CD4-positive, alpha-beta T cell (primary cell): ENCODE results near the gene NFE2L2. TPM values are rescaled to one million over a fixed set of nuclear protein-coding genes. Genes with fewer than 3 reads are reported as not detected.
A peak's percentile ranks its signal among the peaks of the same experiment; 100 is the strongest.
"Not testable (repeated sequence)": the region's sequence is repeated elsewhere in the genome, so short reads cannot be mapped to it uniquely, and the experiment has no call there.

Experiments
- ATAC-seq: fragments of 200-7000 bp; cut with Tn5 transposase; one replicate; pipeline ENCODE4 v1.10.0; 2022; ENCODE audit warnings: mild to moderate bottlenecking; ENCODE audit not compliant: poor library complexity
- CTCF ChIA-PET: fragments of 350-600 bp; sonication (Branson Sonifier 250); formaldehyde crosslinking; loops from one replicate; lab custom pipeline; 2021; ENCODE audit warnings: antibody characterized with exemption, inconsistent platforms; lab: Charles Lee
- POLR2A ChIA-PET: fragments of 350-600 bp; sonication (Branson Sonifier 250); formaldehyde crosslinking; loops from one replicate; lab custom pipeline; 2021; ENCODE audit warnings: antibody characterized with exemption, inconsistent platforms; lab: Charles Lee
- DNase-seq, 14 experiments: peaks; one replicate each; pipeline ENCODE4 v3.0.0-alpha.2; 2013 to 2020; ENCODE audit warnings: mixed read lengths in 2 of 14
- H3K27ac ChIP-seq, 2 donors: one replicate each; pipeline versions ENCODE4 v1.5.1 to v1.7.0; 2013; ENCODE audit warnings: low read length in 2 of 2, low read depth in 1 of 2, mild to moderate bottlenecking in 1 of 2
- H3K27me3 ChIP-seq, 2 experiments: 1 replicate in 1 of 2; 2 replicates in 1 of 2; pipeline versions ENCODE4 v1.6.1 to v1.7.0; 2013; ENCODE audit warnings: low read length in 2 of 2, control low read depth in 1 of 2, mild to moderate bottlenecking in 1 of 2, moderate library complexity in 1 of 2; ENCODE audit not compliant: insufficient read depth in 2 of 2, control insufficient read depth in 1 of 2
- H3K36me3 ChIP-seq: one replicate; pipeline ENCODE4 v1.6.1; 2013; ENCODE audit warnings: low read length, control low read depth; ENCODE audit not compliant: insufficient read depth
- H3K4me1 ChIP-seq: one replicate; pipeline ENCODE4 v1.6.1; 2013; ENCODE audit warnings: low read length, control low read depth; ENCODE audit not compliant: insufficient read depth
- H3K4me3 ChIP-seq: one replicate; pipeline ENCODE4 v1.5.1; 2013; ENCODE audit warnings: mild to moderate bottlenecking, low read length, moderate library complexity
- H3K9me3 ChIP-seq, 2 experiments: 1 replicate in 1 of 2; 2 replicates in 1 of 2; pipeline versions ENCODE4 v1.6.1 to v1.7.0; 2013; ENCODE audit warnings: low read length in 2 of 2, mild to moderate bottlenecking in 2 of 2, control low read depth in 1 of 2, moderate library complexity in 1 of 2; ENCODE audit not compliant: control insufficient read depth in 1 of 2, insufficient read depth in 1 of 2
- H3K27ac Mint-ChIP-seq: one replicate; pipeline ENCODE4 v1.8.0; 2020; ENCODE audit warnings: mixed read lengths
- H3K27me3 Mint-ChIP-seq: one replicate; pipeline ENCODE4 v1.8.0; 2021; ENCODE audit warnings: mixed read lengths
- H3K36me3 Mint-ChIP-seq: one replicate; pipeline ENCODE4 v1.8.0; 2021; ENCODE audit warnings: low read depth, mixed read lengths
- H3K4me1 Mint-ChIP-seq: one replicate; pipeline ENCODE4 v1.8.0; 2021; ENCODE audit warnings: low read depth, mixed read lengths
- H3K4me3 Mint-ChIP-seq: one replicate; pipeline ENCODE4 v1.8.0; 2020; ENCODE audit warnings: mild to moderate bottlenecking, mixed read lengths
- H3K9me3 Mint-ChIP-seq: one replicate; pipeline ENCODE4 v1.8.0; 2020; ENCODE audit warnings: mixed read lengths
- CTCF ChIP-seq: fragments of 200-600 bp; IDR thresholded peaks from one replicate; pipeline ENCODE4 v1.8.0; 2022; ENCODE audit warnings: antibody characterized with exemption, mild to moderate bottlenecking
- intact Hi-C, 2 experiments: fragments of 100-400 bp; cut with DNase I in 1 of 2; cut with micrococcal nuclease in 1 of 2; formaldehyde crosslinking; loops; one replicate each; pipeline versions ENCODE4 v1.15.1 to v1.9.0; 2023 to 2025; cut with DNase I, micrococcal nuclease
- total RNA-seq, 174 experiments: library from RNA in 2 of 174; stranded (reverse) in 2 of 174; gene quantifications; one replicate each; pipeline ENCODE4 v1.2.3 and lab custom pipeline; 2021 to 2026

NFE2L2 gene
- total RNA-seq, 2 experiments from 2014 or later, result 53.3 to 57.8 TPM

- no peaks in the 10 kb centered on the region for H3K9me3 ChIP-seq
- no peak for TF ChIP-seq CTCF
- peaks cover 74% of the 10 kb centered on the region for H3K36me3 Mint-ChIP-seq
- peaks cover 85% of the 10 kb centered on the region for H3K4me1 Mint-ChIP-seq
- peaks cover 67% of the 10 kb centered on the region for H3K4me1 ChIP-seq
- ChIA-PET CTCF (interaction anchor here (0.9 to 3.5 kb wide), 2 partner anchors 9 to 14 kb away, joined by 3 to 10 read pairs; no protein-coding TSS in a partner anchor), POLR2A (interaction anchor here (8.4 kb wide), 1 partner anchor 15 kb away, joined by 108 read pairs; the partner anchor contains the start of gene NFE2L2)
- no peak overlapping the region for H3K4me3 ChIP-seq
- ATAC-seq, result no peak
- peak overlapping the region; percentile 51 for H3K27ac Mint-ChIP-seq
- intact Hi-C loops, result no loop called here
- H3K4me3 Mint-ChIP-seq, result no peak overlapping the region
- H3K27me3 ChIP-seq, result no peaks in the 10 kb centered on the region
- H3K27ac ChIP-seq, result no peak overlapping the region
- no peaks in the 10 kb centered on the region for H3K27me3 Mint-ChIP-seq
- H3K36me3 ChIP-seq, result peaks cover 16% of the 10 kb centered on the region
- H3K9me3 Mint-ChIP-seq, result no peaks in the 10 kb centered on the region
- DNase-seq, result no peak
Measured at GRCh38 chr2:177249038-177249437, 15.5 kb downstream of the NFE2L2 start.

- no peak for DNase-seq
- CTCF ChIA-PET, result interaction anchor here (0.7 to 3.5 kb wide), 2 partner anchors 7 to 92 kb away, joined by 3 to 10 read pairs; no protein-coding TSS in a partner anchor
- POLR2A ChIA-PET, result interaction anchor here (0.7 to 8.4 kb wide), 4 partner anchors 15 to 1147 kb away, joined by 3 to 108 read pairs (median 4); partner anchors contain the start of gene NFE2L2
- H3K4me3 ChIP-seq, result no peak overlapping the region
- Mint-ChIP-seq H3K36me3 (peaks cover 67% of the 10 kb centered on the region), H3K27ac (peak overlapping the region; percentile 42), H3K9me3 (no peaks in the 10 kb centered on the region), H3K4me1 (peaks cover 82% of the 10 kb centered on the region), H3K4me3 (no peak overlapping the region), H3K27me3 (no peaks in the 10 kb centered on the region)
- no peak for ATAC-seq
- intact Hi-C loops, result no loop called here
- no peak for TF ChIP-seq CTCF
- H3K36me3 ChIP-seq, result peaks cover 19% of the 10 kb centered on the region
- no peak overlapping the region for H3K27ac ChIP-seq
- peaks cover 71% of the 10 kb centered on the region for H3K4me1 ChIP-seq
- no peaks in the 10 kb centered on the region for H3K27me3 ChIP-seq
- no peaks in the 10 kb centered on the region for H3K9me3 ChIP-seq
Measured at GRCh38 chr2:177247693-177248262, 16.7 kb downstream of the NFE2L2 start.

GRCh38 chr2:177246523-177247030, 17.9 kb downstream of the NFE2L2 start:
- ATAC-seq, DNase-seq, H3K27me3 Mint-ChIP-seq, intact Hi-C loops, H3K27me3 ChIP-seq, H3K9me3 Mint-ChIP-seq, H3K4me3 ChIP-seq, H3K27ac ChIP-seq, H3K9me3 ChIP-seq: not testable (repeated sequence)
- POLR2A ChIA-PET, result interaction anchor here (0.7 kb wide), 1 partner anchor 19 kb away, joined by 3 read pairs; no protein-coding TSS in a partner anchor
- CTCF ChIA-PET, result interaction anchor here (0.8 to 1.9 kb wide), 2 partner anchors 13 to 82 kb away, joined by 4 to 5 read pairs; no protein-coding TSS in a partner anchor
- Histone ChIP-seq H3K4me1 (peaks cover 64% of the 10 kb centered on the region), H3K36me3 (peaks cover 19% of the 10 kb centered on the region)
- H3K4me1 Mint-ChIP-seq, result peaks cover 82% of the 10 kb centered on the region
- peaks cover 67% of the 10 kb centered on the region for H3K36me3 Mint-ChIP-seq
- peak overlapping the region; percentile 34 for H3K4me3 Mint-ChIP-seq
- H3K27ac Mint-ChIP-seq, result peak overlapping the region; percentile 71
